Cortex of kidney (tissue), 1 donor: ENCODE results near the gene DDX10.

ENCODE experiments used
- DNase-seq: peaks from one replicate; lab custom pipeline; 2025; lab: John Stamatoyannopoulos, UW

DDX10 gene

DNA sequence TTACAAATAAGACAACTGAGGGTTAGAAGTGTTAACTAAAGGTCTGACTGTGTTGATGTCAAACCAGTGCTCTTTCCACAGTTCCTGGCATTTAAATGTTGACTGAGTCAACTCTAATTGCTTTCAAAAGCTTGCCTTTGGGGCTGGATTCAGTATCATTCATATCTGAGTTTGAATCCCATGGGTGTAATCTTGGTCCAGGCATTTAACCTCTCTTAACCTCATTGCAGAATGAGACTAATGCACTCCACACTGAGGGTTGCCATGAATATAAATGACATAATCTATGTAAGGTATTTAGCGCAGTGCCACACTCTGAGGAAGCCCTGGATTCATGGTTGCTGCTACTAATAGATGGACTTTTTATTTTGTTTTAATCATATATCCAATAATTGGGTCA, 274.3 kb downstream of the DDX10 start:
- DNase-seq, result no peak

DNA sequence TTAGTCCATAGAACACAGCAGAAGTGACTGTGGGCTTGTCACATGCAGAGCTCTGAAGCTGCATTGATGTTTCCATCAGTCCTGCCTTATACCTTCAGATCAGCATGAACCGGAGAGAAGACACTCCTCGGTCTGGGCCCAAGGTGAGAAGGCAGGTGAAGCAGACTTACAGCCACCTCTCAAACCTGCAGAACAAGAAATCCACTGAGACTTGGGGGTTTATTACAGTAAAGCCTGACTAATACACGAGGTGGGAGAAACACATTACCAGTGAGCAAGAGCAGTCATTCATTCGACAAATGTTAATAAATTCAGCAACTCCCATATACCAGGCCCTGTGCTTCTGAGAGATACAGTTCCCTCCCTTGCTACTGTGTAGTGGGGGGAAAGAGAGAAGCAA, 279.0 kb downstream of the DDX10 start:
- DNase-seq, result no peak

DNA sequence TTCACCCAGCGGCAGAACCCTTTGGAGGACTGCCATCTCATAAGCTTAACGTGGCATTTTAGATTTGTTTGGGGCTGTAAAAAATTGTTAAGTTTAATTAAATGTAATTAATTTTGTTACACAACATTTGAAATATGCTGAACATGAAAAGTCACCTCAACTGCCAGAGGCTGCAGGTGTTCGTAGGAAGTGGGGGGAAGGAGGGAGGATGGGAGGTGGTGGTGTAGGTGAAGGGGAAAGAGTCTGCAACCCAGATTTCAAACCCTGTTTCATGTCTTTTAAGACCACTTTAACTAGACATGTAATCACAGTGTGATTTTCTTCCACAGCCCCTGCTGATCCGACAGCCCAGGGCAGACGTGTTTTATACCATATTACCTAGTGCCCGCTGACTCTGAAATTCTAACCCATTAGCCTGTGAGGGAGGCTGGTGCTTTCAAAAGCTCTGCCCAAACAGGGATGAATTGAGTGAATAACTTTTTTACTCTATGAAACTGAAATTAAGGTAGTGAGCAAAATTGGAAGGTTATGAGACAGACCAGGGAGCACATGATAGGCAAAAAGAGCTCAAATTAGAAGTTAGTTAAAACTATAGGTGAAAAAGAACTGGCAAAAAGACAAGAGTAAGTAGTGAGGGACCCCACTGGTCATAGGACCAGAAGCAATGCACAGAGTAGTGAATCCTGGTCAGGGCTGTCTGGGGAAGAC, 279.8 kb downstream of the DDX10 start:
- no peak for DNase-seq

DNA sequence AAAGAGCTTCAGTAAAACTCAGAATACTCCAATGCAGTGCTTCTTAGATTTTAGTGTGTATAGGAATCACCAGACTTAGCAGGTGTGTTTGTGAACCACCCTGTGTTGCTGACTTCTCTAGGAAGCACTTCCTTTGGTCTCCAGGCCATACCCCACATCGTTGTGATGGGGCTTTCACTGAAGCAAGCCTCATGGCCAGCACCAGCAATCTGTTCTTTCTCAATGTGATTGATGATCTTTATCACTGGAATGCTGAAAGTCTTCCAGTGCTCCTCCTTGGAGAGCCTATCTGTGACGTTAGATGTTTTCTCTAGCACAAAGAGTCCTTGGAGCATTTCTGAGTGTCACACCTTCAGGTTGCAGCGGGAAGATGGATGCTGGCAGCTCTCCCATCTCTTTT, 280.5 kb downstream of the DDX10 start:
- DNase-seq, result no peak

DNA sequence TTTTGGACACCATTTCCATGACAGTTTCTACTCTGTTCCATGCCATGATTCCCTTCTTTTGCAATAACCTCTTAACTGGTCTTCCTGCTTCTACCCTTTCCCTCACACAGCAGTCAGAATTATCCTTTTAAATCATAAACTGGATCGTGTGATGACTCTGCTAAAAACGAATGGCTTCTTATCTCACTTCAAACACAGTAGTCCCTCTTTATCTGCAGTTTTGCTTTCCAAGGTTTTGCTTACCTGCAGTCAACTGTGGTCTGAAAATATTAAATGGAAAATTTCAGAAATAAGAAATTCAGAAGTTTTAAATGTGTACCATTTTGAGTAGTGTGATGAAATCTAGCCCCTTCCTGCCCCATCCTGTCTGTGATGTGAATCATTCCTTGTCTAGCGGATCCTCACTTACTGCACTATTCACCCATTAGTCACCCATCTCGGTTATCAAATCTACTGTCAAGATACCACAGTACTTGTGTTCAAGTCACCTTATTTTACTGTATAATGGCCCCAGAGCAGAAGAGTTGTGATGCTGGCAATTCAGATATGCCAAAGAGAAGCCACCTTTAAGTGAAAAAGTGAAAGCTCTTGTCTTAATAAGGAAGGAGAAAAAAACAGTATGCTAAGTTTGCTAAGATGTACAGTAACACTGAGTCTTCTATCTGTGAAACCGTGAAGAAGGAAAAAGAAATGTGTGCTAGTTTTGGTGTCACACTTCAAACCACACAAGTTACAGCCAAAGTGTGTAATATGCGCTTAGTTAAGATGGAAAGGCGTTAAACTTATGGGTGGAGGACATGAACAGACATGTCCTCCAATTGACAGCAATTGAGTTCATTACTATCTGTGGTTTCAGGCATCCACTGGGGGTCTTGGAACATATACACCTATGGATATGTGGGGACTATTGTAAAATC, 283.0 kb downstream of the DDX10 start:
- no peak for DNase-seq

DNA sequence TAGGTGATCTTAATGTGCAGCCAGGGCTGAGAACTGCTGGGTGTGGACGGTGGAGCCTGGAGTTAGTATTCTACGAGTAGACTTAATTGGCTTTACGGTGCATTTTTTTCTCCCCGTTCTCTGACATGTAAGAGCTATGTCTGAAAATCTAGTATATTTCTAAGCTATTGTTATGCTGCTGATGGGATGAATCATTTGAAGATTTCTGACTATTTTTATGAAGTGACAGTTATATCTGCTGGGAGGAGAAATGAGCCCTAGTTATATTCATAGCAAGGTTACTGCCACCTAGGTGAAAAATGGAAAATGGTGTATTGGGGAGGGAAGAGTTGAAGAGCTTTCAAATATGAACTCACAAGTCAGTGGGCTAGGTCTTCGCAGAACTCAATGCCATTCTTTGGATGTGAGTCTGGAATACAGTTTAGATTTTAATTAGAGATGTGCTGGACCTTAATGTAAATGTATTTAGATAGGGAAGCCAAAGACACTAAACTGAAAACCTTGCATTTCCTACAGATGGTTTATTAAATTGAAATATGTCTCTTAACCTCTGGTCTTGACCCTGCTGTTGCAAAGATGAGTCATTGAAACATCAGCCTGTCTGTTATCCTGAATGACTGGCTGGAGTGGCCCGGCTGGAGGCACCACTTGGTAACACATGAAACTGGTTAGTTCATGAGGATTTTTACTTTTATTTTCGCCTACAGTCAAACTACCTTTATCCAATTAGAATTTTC, 293.7 kb downstream of the DDX10 start:
- no peak for DNase-seq

DNA sequence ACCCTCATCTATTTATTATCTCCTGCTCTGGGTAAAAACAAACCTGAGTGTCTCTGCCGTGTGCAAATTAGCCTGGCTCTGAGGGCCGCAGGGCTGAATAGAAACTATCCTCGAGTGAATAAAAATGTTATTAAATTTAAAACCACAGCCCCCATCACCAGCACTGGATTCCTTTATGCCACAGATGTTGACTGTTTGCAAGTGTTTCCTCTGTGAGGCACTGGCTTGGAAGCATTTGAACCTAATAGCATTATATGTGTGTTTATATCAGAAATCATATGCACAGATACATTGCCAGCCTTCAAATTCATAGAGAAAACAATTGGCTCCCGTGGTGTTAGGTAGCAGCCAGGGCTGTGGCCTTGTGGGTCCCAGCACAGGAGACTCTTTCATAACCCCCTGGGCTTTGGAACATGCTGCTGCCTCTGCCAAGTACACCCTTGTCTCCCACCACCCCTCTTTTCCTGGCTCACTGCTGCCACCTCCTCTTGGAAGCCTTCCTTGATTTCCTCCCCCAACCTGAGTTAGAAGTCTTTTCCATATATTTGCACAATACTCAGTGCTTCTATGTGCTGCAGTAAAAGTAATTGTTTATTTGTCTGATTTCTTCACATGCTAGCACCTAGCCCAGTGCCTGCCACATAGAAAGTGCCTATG, 294.4 kb downstream of the DDX10 start:
- DNase-seq, result no peak

DNA sequence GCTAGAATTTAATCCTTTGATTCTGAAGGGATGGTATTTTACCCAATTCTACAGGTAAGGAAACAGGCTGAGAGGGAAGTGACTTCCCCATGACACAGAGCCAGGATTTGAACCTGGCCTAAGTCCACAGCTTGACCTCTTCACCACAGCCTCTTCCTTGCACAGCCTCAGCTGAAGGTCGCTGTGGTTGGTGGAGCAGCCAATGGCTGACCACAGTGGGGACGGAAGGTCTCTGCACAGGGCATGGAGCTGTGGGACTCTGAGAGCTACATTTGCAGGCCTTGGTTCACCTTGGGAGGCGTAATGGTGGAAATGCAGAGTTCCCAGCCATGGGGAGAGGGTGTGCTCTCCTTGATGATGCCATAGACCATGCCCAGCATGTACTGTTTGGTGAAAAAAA, 295.0 kb downstream of the DDX10 start:
- DNase-seq, result no peak

DNA sequence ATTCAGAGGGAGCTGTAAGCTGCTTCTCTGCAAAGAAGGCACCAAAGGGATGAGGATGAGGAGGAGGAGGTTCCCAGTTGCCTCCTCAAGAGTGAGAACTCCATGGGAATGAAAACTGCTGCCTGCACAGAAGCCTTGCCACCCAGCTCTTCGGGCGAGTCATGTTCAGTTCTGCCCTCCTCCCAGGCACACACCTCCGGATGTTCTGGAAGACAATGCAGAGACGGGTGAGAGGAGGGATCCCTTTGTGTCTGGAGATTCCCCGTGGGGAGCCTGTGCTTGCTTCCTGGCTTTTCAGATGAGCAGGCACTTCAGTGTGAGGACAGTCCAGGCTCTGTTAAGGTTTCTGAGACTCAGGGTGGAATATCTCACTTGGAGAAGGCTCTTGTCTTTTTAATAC, 295.6 kb downstream of the DDX10 start:
- no peak for DNase-seq

DNA sequence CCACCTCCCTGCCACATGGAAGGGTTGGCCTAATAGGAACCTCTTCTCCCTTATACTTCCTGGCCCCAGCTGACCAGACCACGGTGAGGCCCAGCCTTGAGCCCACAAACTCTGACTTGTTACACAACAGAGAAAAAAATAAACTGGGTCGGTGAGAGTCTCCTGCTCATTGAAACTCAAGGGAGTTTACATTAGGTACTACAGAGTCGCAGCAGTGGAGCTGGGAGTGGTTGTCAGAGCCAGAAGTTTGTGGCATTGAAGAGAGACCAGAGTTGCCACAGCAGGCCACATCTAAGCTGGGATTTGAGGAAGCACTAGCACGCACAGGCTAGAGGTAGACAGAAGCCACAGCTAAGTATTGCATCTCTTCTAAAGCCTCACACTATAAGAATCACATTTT, 296.2 kb downstream of the DDX10 start:
- no peak for DNase-seq

DNA sequence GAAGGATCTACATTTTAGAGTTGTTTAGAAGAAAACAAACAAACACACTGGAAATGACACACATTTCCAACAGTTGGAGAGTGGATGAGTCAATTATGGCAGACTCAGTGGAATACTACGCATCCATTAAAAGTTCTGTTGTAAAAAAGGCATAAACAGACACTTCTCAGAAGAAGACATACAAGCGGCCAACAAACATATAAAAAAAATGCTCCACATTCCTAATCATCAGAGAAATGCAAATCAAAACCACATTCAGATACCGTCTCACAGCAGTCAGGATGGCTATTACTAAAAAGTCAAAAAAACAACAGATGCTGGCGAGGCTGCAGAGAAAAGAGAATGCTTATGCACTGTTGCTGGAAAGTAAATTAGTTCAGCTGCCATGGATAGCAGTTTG, 298.2 kb downstream of the DDX10 start:
- no peak for DNase-seq

DNA sequence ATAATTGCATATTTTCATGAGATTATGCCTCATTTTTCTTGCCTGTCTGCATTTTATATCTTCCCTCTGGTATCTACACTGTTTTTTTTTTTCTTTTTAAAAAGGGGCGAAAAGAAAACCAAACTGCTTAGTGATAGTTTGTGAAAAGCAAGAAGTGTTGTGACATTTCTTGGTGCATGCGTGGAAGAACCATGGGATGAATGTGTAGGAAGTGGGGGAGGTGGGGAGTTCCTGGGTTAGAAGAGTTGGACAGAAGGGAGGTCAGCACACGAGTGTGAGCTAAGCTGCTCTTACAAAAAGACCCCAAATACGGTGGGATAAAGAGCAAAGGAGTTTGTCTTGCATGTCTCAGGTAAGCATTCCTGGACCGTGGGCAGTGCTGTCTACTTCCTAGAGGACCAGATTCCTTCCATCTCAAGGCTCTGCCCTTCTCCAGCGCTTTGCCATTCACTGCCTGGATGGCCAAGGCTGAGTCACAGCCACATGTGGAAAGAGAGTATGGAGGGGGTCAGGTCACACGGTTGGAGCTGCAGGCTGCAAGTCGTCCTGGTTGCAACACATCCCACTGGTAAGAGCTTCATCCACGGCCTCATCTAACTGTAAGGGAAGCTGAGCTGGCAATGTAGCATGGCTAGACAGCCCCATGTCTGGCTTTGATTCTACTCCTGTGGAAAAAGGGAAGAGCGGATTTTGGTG, 300.6 kb downstream of the DDX10 start:
- no peak for DNase-seq

DNA sequence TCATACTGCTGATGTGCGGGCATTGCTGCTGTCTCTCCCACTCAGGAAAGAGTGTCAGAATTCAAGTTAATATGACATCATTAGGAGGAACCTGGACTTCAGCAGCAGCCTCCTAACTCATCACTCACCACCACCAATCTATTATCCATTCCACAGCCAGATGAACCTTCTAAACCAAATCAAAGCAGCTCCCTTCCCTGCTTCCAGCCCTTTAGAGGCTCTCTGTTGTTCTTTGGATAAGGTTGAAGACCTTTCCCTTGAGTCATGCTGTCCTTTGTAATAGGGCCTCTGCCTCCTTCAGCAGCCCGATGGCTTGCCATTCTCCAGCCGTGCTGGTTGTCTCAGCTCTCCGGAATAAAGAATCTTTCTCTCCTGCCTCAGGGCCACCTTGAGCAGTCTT, 301.3 kb downstream of the DDX10 start:
- no peak for DNase-seq

DNA sequence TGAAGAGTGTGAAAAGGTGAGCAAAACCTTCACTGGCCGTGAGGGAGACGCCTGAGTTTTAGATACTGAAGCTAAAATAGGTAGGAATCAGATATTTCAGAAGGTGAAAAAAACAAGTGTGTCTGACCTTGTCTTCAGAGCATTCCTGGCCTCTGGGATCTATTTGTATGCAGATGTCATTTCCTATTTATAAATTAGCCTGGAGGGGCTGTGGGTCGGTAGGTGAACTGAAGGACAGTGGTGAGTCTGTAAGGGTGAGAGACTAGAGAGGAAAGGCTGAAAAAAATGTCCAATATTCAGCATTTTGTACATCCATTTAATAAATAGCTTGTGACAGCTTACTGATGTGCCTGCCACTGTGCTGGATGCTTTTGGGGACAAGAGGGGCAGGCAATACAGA, 302.1 kb downstream of the DDX10 start:
- DNase-seq, result no peak

DNA sequence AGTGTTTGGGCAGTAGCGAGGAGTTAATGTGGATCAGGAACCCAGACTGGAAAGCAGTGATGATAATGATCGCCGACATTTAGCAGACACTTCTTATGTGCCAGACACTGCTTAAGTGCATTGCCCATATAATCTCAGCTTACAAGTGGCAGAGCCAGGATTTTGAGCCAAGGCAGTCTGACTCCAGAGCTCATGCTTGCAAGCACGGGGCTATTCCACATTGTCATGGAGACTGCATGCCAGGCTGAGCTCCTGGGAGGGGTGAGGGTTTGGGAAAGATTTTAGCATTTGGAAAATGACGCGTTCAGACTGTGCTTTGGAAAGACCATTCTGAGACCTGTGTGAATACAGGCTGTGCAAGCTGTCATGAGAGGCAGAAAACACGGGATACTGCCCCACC, 302.7 kb downstream of the DDX10 start:
- no peak for DNase-seq

DNA sequence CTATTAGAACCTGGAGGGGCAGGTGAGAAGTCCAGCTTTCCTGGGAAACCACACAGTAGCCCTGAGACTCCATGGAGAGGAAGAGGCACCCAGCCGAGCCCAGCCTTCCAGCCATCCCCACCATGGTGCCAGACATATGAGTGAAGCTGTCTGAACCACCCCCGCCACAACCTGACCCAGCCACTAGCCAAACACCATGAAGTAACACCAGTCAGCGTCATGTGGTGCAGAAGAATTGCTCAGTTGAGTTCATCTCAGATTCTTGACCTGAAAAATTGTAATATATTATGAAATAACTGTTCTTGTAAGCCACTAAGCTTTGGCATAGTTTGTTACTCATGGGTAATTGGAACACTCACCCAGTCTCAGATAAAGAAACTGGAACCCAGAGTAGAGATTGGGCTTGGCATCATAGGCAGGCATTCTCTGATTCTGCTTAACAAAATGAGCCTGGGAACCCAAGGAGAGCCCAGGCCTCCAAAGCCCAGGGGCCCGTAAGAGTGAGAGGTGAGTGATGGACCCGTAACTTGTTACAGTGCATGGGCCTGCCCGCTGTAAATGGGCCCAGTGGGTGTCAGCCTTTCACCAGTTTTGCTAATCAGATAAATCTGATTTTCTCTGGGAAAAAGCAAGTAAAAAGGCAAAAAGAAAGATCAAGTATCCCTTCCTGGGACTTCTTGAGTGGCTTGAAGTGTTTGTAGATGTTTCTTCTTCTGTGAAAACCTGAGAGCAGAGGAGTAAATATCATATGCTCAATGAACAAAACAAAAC, 305.5 kb downstream of the DDX10 start:
- no peak for DNase-seq

DNA sequence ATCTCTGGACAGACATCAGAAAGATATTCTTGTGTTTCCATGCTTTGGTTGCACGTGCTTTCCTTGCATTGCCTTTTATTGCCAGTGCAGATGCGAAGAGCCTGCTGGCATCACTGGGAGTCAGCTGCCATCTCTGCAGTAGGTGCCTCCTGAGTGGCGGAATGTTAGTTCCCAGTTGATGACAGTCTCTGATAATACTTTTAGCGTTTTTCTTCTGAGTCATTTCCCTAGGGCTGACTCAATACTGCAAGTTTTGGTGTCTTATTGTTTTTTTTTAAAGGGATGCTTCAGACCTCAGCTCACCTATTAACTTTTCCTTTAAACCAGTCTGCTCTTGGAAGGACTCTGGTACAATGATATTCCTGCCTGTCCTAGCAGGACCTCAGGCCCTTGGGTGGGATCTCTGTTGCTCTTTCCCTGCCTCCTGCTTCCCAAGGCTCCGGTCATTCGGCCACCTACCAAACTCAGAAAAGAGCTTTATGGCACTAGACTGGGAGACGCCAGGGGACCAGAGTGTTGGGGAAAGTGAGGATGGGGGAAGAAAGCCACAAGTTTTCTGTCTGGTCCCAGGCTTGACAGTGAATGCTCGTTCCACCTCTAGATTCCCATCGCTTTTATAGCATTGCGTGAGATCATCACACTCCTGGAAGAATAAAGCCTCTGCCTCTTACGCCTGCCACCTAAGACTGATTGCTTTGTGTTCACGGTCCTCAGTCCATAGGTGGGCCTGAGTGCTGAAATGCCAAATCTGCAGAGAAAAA, 308.7 kb downstream of the DDX10 start:
- no peak for DNase-seq

DNA sequence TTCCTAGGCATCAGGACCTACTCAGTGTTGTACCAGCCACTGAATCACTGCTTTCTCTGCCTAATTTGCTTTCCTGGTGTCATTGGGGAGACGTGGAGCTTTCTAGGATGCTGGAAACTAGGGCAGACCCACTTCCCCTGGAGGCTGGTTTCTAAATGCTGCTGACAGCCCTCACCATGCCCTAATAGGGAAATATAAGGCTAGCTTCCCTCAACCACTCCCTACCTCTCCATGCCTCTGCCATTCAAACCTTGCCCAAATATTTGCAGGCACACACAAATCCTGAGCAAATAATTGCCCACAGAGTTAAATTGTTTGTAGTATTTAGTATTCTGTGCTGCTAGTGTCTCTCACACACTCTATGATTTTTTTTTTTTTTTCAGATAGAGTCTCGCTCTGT, 310.2 kb downstream of the DDX10 start:
- no peak for DNase-seq

DNA sequence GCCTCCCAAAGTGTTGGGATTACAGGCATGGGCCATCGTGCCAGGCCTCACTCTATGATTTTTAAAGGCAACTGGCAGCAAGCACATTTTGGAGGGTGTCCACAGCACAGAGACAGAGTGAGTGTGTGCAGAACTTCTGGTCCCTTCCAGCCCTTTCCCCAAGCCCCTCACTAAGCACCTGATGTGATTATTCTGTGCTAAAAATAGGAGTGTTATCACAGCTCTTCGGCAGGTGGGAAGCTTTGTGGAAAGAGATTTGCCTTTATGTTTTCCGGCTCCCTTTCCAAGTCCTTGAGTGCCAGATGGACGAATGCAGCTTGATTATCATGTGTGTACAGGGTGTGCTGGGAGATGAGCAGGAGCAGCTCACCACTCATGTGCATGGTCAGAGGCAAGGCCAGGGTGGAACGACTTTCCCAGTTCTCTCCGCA, 310.8 kb downstream of the DDX10 start:
- no peak for DNase-seq
